Caco-2 (cell line): ENCODE results near the gene ANK3. TPM values are rescaled to one million over a fixed set of nuclear protein-coding genes. Genes with fewer than 3 reads are reported as not detected.

Experiments used
- BruUV-seq: library from RNA; stranded (reverse); fragments of 400-500 nt; replicated peaks from 2 replicates; lab custom pipeline; 2021; lab: Mats Ljungman, UMichigan
- CTCF ChIA-PET: fragments of 300-600 bp; sonication (Branson Sonifier 250); formaldehyde crosslinking; loops from one replicate; lab custom pipeline; 2022; ENCODE audit warnings: antibody characterized with exemption; lab: Charles Lee
- POLR2A ChIA-PET: fragments of 300-600 bp; sonication (Branson Sonifier 250); formaldehyde crosslinking; loops from one replicate; lab custom pipeline; 2022; ENCODE audit warnings: antibody characterized with exemption; lab: Charles Lee
- DNase-seq, 2 experiments: peaks; one replicate each; pipeline versions ENCODE4 v3.0.0 to v3.0.0-alpha.2; 2020 to 2022
- H3K27me3 ChIP-seq: replicated peaks from 2 replicates; pipeline ENCODE4 v1.6.0; 2011; ENCODE audit warnings: low read length; ENCODE audit not compliant: control insufficient read depth, insufficient read depth
- H3K36me3 ChIP-seq: 2 replicates; pipeline ENCODE4 v1.5.1; 2011; ENCODE audit warnings: low read length; ENCODE audit not compliant: control insufficient read depth, insufficient read depth
- H3K4me1 ChIP-seq: fragments of 250-450 bp; sonication (Bioruptor Pico); 2 replicates; pipeline ENCODE4 v1.5.1; 2020; ENCODE audit warnings: mild to moderate bottlenecking
- H3K4me3 ChIP-seq: 2 replicates; pipeline ENCODE4 v1.5.1; 2011; ENCODE audit warnings: low read depth, mild to moderate bottlenecking, control low read depth, low read length
- H3K9me3 ChIP-seq: fragments of 250-450 bp; sonication (Bioruptor Pico); 2 replicates; pipeline ENCODE4 v1.5.1; 2020; ENCODE audit warnings: mild to moderate bottlenecking, moderate library complexity
- H3K27ac Mint-ChIP-seq: one replicate; pipeline ENCODE4 v1.8.0; 2022; ENCODE audit warnings: mixed read lengths; ENCODE audit not compliant: unreplicated experiment
- H3K27me3 Mint-ChIP-seq: one replicate; pipeline ENCODE4 v1.8.0; 2022; ENCODE audit warnings: mixed read lengths; ENCODE audit not compliant: insufficient read depth, unreplicated experiment
- H3K36me3 Mint-ChIP-seq: one replicate; pipeline ENCODE4 v1.8.0; 2022; ENCODE audit warnings: mild to moderate bottlenecking, mixed read lengths; ENCODE audit not compliant: insufficient read depth, unreplicated experiment
- H3K4me1 Mint-ChIP-seq: one replicate; pipeline ENCODE4 v1.8.0; 2022; ENCODE audit warnings: low read depth, mixed read lengths; ENCODE audit not compliant: unreplicated experiment
- H3K4me3 Mint-ChIP-seq: one replicate; pipeline ENCODE4 v1.8.0; 2022; ENCODE audit warnings: mild to moderate bottlenecking, moderate library complexity, mixed read lengths; ENCODE audit not compliant: unreplicated experiment
- H3K9me3 Mint-ChIP-seq: one replicate; pipeline ENCODE4 v1.8.0; 2022; ENCODE audit warnings: mixed read lengths; ENCODE audit not compliant: unreplicated experiment
- intact Hi-C: fragments of 100-400 bp; cut with micrococcal nuclease; formaldehyde crosslinking; loops from one replicate; pipeline ENCODE4 v1.10.0; 2022; ENCODE audit not compliant: unreplicated experiment
- total RNA-seq: library from RNA; stranded (reverse); gene quantifications from 2 replicates; pipeline ENCODE4 v1.2.3, GENCODE V29; 2022
- TF ChIP-seq, protein P1 (sequence below), 2 experiments: fragments of 200-600 bp in 1 of 2; IDR thresholded peaks; 1 replicate in 1 of 2; 2 replicates in 1 of 2; pipeline versions ENCODE4 v1.5.1 to v1.8.0; 2011 to 2022; ENCODE audit warnings: antibody characterized with exemption in 1 of 2, control low read depth in 1 of 2, inconsistent platforms in 1 of 2, low read depth in 1 of 2, low read length in 1 of 2, mild to moderate bottlenecking in 1 of 2, moderate library complexity in 1 of 2; ENCODE audit not compliant: insufficient read depth in 1 of 2, severe bottlenecking in 1 of 2, unreplicated experiment in 1 of 2

ANK3 gene
- total RNA-seq, 1 experiment from 2014 or later = 46.7 TPM

DNA sequence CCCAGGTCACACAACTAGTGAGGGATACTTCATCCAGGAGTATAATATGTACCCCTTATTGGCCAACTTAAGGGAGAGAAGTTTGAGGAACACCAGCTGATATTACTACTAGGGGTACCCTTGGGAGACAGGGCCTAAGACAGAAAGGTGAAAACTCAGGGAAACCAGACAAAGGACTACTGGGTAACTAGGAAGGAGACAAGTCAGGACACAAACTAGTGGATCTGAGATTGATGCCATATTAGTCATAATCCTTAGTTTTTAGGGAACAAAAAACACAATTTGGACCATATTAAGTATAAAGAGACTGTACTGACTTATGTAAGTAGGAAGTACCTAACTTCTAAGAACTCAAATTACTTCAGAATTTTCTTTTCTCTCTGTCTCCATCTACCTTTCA is 404.0 kb downstream of the ANK3 start:
- no peak overlapping the region for H3K4me3 Mint-ChIP-seq
- Histone ChIP-seq H3K4me1 (peaks cover 7% of the 10 kb centered on the region; the same call in 1 of the 2 replicates), H3K4me3 (no peak overlapping the region), H3K9me3 (peaks cover 18% of the 10 kb centered on the region), H3K27me3 (no peaks in the 10 kb centered on the region), H3K36me3 (no peaks in the 10 kb centered on the region)
- H3K27ac Mint-ChIP-seq = no peak overlapping the region
- CTCF ChIA-PET = no interaction called here
- H3K36me3 Mint-ChIP-seq = no peaks in the 10 kb centered on the region
- H3K9me3 Mint-ChIP-seq = peaks cover 33% of the 10 kb centered on the region
- intact Hi-C loops = no loop called here
- no peak for DNase-seq
- TF ChIP-seq, protein P1, sequence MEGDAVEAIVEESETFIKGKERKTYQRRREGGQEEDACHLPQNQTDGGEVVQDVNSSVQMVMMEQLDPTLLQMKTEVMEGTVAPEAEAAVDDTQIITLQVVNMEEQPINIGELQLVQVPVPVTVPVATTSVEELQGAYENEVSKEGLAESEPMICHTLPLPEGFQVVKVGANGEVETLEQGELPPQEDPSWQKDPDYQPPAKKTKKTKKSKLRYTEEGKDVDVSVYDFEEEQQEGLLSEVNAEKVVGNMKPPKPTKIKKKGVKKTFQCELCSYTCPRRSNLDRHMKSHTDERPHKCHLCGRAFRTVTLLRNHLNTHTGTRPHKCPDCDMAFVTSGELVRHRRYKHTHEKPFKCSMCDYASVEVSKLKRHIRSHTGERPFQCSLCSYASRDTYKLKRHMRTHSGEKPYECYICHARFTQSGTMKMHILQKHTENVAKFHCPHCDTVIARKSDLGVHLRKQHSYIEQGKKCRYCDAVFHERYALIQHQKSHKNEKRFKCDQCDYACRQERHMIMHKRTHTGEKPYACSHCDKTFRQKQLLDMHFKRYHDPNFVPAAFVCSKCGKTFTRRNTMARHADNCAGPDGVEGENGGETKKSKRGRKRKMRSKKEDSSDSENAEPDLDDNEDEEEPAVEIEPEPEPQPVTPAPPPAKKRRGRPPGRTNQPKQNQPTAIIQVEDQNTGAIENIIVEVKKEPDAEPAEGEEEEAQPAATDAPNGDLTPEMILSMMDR (IDR thresholded peaks at IDR 0.05; ENCODE audit: insufficient read depth in 1 of 2, low read depth in 1 of 2, low read length in 1 of 2, severe bottlenecking in 1 of 2, unreplicated experiment in 1 of 2) = no peak
- no TSS peak for BruUV-seq
- H3K27me3 Mint-ChIP-seq = no peaks in the 10 kb centered on the region
- POLR2A ChIA-PET = no interaction called here
- peaks cover 7% of the 10 kb centered on the region for H3K4me1 Mint-ChIP-seq

DNA sequence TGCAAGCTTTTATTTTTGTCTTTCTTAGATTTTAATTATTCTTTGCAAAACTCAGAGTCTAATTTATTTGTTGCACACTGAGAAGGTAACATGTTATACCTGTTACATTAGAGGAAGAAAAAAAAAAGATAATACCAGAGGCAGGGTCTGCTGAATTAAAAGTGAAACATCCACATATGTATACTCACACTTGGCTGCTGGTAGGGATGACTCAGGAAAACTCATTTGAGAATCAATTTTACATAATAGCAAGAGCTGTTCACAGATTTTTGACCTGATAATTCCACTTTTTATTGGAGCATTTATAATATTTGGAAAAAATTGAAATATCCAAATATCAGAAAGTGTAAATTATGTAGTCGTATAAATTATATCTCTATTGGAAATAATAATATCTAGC is 405.3 kb downstream of the ANK3 start:
- ChIA-PET POLR2A (no interaction called here), CTCF (no interaction called here)
- peaks cover 34% of the 10 kb centered on the region for H3K9me3 Mint-ChIP-seq
- peaks cover 18% of the 10 kb centered on the region for H3K9me3 ChIP-seq
- H3K36me3 Mint-ChIP-seq = no peaks in the 10 kb centered on the region
- DNase-seq = no peak
- H3K4me1 Mint-ChIP-seq = peaks cover 7% of the 10 kb centered on the region
- intact Hi-C loops = no loop called here
- TF ChIP-seq, protein P1 (IDR thresholded peaks at IDR 0.05; ENCODE audit: insufficient read depth in 1 of 2, low read depth in 1 of 2, low read length in 1 of 2, severe bottlenecking in 1 of 2, unreplicated experiment in 1 of 2) = no peak
- no peaks in the 10 kb centered on the region for H3K27me3 ChIP-seq
- H3K27me3 Mint-ChIP-seq = no peaks in the 10 kb centered on the region
- H3K36me3 ChIP-seq = no peaks in the 10 kb centered on the region
- no peak overlapping the region for H3K4me3 ChIP-seq
- BruUV-seq = no TSS peak
- H3K27ac Mint-ChIP-seq = no peak overlapping the region
- H3K4me1 ChIP-seq = peaks cover 7% of the 10 kb centered on the region; the same call in 1 of the 2 replicates
- H3K4me3 Mint-ChIP-seq = no peak overlapping the region

DNA sequence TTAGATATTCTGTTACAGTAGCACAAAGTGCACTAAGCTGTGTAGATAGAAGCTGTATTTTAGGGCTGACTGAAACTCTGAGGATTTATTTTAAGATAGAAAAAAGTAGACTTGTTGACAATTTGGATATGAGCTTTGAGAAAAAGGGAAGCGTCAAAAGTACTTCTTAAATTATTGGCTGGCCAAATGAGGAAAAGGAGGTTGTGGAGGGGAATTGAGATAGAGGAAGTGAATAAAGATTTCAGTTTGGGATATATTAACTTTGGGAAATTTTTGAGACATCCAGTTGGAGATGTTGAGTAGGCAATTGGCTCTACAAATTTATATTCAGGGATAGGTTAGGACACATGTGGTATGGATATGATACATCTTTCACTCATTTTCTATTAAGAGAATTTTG is 409.3 kb downstream of the ANK3 start:
- H3K4me3 ChIP-seq = no peak overlapping the region
- TF ChIP-seq, protein P1 (IDR thresholded peaks at IDR 0.05; ENCODE audit: insufficient read depth in 1 of 2, low read depth in 1 of 2, low read length in 1 of 2, severe bottlenecking in 1 of 2, unreplicated experiment in 1 of 2) = no peak
- BruUV-seq = no TSS peak
- Mint-ChIP-seq H3K27ac (no peak overlapping the region), H3K9me3 (peaks cover 44% of the 10 kb centered on the region), H3K36me3 (no peaks in the 10 kb centered on the region), H3K4me1 (peaks cover 7% of the 10 kb centered on the region), H3K4me3 (no peak overlapping the region), H3K27me3 (no peaks in the 10 kb centered on the region)
- peaks cover 35% of the 10 kb centered on the region for H3K9me3 ChIP-seq
- POLR2A ChIA-PET = no interaction called here
- no peak for DNase-seq
- no peaks in the 10 kb centered on the region for H3K27me3 ChIP-seq
- intact Hi-C loops = no loop called here
- peaks cover 7% of the 10 kb centered on the region; the same call in 1 of the 2 replicates for H3K4me1 ChIP-seq
- H3K36me3 ChIP-seq = no peaks in the 10 kb centered on the region
- CTCF ChIA-PET = no interaction called here
